HG02763 (cell line): ENCODE measurements around the gene ABHD12.

ENCODE experiments used
- ATAC-seq: cut with Tn5 transposase; IDR thresholded peaks from one replicate; pipeline ENCODE4 v1.9.1; 2021; ENCODE audit warnings: mild to moderate bottlenecking, moderate library complexity; ENCODE audit not compliant: unreplicated experiment

ABHD12 gene

DNA sequence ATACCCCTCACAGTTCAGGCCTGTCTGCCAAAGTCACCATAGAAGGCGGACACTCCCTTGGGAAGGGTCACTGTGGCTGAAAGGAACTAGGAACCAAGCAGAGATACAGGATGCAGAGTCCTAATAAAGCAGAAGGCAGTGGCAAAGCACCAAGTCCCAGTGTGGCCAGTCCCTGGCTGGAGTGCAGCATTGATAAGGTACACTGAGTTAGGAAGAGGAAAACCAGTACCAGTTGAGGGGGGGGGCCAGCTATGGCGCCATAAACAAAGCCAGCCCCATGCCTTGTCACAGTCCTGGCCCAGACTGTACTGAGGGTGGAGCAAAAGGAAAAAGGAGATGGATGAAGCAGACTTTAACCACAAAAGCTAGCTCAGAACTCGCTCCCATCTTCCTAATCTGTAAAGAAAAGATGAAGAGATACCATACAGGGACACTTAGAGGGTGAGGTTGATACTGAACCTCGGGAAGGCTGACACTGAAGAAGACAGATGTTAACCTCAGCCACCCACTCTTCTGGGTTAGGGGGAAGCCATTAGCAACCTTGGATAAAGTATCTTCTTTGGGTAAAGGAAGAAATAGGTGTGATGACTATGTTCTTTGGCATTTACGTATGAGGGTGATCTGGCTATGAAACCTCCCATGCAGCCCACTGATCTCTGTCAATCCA lies 7.8 kb downstream of the ABHD12 start:
- no peak for ATAC-seq

DNA sequence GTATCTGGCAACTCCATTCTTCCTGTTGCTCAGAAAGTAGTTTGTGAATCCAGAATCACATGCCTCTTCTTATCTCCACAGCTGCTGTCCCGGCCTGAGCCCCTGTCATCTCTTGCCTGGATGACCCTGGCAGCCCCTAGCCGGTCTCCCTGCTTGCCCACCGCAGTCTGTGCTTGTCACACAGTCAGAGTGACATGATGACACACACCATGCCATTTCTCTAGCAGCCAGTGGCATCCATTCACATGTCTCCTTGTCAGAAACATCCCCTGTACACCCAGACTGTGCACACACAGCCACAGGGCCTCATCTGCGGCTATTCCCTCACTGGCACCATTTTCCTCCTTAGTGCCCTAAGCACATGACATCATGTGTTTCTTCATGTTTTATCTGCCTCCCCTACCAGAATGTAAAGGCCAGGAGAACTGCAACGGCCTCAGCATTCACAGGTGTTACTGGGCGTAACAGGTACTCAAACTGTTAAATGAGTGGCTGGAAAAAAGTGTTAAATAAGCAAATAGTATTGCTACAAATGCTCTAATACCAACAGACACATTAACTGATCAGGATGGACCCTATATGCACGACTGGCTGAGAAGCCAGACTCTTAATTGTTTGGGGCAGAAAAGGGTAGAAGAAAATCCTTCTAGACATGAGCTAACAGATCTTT lies 9.6 kb downstream of the ABHD12 start:
- ATAC-seq: no peak

DNA sequence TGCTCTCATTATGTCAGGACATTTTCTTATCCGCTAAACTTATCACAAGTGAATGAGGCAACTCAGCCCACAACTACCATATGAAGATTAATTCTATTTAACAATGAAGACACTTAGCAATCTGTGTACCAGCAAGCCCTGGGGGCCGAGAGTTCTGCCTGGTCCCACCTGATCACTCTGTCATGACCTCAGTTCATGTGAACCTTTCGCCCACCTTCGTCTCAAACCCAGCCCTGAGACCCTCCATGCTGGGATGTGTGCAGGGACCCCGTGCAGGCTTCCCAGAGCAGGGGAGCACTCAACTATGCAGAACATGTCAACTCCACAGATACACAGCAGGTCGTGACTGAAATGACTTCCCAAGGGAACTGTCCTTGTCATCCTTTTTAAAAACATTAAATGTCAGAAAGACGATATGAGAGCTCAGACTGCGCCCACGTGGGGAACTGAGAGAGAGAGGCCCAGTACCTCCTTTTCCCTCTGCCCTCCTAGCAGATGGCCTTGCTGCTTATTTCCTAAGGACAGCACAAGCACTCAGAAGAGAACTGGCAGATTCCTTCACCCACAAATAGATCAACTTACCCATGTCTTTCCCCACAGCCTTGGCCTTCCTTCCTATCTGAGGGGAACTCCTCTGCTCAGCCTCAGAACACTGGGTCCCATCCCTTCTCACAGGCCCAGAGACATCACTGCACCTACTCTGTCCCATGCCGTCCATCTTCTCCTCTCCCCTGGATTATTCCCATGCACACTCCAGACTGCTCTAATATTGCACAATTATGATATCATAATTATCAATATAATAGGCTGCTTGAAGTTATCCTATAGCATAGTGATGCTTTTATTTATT lies 11.5 kb downstream of the ABHD12 start:
- no peak for ATAC-seq

DNA sequence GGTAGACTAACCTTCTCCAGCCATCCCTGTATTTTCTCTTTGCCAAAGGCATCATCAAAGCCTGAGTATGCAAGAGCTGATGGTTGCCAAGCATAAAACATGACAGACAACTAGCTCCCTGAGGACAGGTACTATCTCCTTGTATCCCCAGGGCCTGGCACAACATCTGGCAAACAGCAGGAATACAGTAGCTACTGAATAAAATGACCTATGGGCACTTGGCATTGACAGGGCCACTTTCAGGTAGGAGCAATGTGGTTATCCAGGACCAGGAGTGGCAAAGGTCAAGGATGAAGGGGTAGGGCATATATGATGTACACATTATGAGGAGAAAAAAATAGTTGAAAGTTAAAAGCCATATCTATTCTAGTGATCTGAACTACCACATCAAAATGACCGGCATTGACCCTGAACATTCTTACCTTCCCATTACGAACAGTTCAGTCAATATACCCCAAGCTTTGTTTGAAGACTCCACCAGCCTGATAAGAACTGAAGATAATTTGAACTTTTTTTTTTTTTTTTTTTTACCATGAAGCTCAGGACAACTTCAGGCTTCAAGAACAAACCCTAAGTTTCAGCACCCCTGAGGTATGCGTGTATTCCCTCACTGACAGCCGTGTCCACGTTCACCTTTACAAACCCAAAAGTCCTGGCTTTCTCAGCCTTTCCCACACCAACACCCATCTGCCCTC lies 12.3 kb downstream of the ABHD12 start:
- ATAC-seq: no peak

DNA sequence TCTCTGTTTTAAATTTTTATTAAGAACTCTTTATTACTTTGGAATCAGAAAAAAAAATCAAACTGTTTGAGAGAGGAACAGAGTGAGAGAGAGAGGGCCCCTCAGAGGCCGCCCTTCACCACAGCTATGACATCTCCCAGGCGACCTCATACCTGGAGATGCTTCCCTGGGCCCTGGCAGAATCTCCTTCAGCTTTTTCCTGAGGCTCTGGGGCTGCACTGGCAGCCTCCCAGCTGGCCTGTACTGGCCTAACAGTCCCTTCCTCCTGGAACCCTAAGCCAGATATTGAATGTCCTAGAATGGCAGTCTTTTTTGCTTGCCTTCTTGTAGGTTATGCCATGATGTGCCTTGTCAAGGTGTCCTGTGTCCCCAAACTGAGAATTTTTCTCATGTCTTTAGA lies 13.7 kb downstream of the ABHD12 start:
- ATAC-seq: no peak

DNA sequence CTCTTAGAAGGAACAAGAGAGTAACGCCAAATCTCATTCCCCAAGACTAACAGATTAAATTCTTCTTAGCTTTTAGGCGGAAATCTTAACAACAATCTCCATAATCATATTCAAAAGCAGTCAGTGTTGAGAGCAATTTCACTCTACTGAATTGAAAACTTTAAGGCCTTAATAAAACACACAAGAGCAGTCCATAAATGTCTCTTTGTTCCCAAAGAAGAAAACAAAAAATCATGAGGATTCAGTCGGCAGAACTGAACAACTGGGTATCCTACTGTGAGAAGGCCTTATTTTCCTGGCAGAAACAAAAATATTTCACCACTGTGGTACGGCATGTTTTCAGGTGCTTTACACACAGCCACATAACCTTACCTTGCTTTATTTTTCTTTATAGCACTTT lies 14.4 kb downstream of the ABHD12 start:
- no peak for ATAC-seq

DNA sequence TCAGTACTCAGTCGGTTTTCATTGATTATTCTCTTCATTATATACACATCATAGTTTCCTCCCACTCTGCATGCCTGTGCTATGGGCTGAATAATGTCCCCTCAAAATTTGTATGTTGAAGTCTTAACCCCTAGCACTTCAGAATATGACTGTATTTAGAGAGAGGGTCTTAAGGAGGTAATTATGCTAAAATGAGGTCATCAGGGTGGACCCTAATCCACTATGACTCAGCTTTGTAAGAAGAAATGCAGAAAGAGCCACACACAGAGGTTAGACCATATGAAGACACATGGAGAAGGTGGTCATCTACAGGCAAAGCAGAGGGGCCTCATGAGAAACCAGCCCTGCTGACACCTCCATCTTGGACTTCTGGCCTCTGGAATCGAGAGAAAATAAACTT lies 15.8 kb downstream of the ABHD12 start:
- ATAC-seq: no peak

DNA sequence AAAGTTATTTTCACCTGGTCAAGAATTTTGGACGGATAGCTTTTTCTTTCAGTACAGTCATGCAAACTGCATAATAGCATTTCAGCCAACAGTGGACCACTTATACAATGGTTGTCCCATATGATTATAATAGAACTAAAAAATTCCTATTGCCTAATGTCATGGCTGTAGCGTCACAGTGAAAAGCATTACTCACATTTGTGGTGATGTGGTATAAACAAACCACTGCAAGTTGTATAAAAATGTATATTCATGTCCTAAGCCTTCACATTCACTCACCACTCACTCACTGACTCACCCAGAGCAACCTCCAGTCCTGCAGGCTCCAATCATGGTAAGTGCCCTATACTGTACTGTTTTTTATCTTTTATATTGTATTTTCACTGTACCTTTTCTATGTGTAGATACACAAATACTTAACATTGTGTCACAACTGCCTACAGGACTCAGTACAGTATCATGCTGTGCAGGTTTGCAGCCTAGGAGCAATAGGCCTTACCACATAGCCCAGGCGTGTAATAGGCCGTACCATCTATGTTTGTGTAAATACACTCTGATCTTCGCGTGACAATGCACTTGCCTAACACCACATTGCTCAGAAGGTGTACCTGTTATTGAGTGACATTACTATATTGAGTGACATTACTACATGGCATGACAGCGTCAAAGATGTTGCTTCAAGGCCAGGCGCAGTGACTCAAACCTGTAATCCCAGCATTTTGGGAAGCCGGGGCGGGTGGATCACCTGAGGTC lies 17.9 kb downstream of the ABHD12 start:
- no peak for ATAC-seq

DNA sequence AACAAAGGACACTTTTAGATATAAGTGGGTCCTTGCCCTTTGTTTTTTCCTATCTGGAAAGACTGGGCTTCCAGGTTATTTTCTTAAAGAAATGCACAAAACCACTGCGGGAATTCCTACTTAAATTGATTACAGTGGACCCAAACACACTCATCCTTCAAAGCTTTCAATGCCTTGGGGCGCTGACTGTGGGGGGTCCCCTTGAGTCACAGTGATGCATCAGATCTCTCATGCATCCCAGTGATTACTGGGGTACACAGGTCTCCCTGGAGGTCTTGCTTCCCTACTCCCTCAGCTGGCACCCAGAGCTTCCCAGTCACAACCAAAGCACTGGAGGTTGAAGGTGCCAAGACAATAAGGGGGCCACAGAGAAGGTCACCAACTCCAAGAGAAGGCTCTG lies 20.7 kb downstream of the ABHD12 start:
- ATAC-seq: no peak

DNA sequence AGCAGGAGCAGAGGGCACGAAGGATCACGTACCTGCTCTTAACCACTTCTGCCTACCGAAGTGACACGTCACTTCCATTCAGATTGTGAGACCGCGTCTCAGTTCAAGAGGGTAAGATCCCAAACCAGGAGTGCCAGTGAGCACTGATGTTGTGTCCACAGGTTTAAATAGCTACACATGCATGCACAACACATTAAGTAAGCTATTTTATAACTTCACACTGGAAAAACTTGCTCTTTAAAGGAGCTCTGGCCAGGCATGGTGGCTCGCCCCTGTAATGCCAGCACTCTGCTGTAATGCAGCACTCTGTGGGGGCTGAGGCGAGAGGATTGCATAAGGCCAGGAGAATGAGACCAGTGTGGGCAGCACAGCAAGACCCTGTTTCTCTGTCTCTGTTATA lies 21.1 kb downstream of the ABHD12 start:
- ATAC-seq: no peak

DNA sequence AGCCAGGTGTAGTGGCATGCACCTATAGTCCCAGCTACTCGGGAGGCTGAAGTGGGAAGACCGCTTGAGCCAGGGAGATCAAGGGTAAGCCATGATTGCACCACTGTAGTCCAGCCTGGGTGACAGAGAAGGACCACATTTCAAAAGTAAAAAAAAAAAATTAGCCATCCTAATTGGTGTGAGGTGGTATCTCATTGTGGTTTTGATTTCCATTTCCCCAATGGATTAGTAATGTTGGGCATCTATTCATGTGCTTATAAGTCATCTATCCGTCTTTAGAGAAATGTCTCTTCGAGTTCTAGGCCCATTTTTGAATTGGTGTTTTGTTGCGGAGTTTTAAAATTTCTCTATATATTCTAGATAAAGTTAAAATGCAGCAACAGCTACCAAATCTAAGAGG lies 21.7 kb downstream of the ABHD12 start:
- ATAC-seq: no peak

DNA sequence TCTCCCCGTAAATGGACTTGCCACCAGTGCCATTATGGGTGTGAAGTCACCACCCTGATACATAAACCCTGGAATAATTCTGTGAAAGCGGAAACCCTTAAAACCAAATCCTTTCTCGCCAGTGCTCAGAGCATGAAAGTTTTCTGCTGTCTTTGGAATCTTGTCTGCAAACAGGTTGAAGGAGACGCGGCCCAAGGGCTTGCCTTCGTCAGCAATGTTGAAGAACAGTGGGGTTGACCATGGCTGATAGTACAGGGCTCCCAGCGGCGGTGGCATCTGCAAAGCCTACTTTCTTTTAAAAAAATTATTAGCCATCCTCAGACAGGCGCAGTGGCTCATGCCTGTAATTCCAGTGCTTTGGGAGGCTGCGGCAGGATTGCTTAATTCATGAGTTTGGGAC lies 22.1 kb downstream of the ABHD12 start:
- no peak for ATAC-seq

DNA sequence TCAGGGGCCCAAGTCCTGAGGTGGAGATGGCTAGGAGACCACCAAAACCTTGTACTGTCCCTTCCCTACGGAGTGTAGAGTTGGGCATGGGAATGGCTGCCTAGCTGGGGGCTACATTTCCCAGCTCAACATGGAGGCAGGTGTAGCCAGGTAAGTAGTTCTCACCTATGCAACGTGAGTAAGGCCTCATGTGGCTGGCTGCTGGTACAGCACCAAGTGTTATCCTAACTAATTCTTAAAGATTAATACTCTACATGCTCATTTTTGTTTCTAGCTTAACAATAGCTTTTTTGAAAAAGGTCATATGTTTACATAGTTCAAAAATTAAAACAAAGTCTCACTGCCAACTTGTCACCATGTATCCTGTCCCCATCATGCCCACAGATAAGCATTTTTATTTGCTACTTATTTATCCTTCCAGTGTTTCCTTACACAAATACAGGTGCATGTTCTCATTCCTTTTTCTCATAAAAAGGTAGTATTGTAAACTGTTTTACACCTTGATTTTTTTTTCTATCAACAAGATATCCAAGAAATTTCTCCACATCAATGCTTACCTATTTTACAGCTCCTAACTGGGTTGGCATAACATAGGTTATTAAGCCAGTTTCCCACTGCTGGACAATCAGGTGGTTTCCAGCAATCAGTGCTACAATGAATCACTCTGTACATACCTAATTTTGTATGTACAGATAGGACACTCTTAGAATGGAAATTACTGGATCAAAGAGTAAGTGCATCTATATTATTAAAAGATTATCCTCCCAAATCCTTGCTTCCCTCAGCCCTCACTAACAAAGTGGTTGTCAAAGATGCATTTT lies 25.5 kb downstream of the ABHD12 start:
- ATAC-seq: no peak

DNA sequence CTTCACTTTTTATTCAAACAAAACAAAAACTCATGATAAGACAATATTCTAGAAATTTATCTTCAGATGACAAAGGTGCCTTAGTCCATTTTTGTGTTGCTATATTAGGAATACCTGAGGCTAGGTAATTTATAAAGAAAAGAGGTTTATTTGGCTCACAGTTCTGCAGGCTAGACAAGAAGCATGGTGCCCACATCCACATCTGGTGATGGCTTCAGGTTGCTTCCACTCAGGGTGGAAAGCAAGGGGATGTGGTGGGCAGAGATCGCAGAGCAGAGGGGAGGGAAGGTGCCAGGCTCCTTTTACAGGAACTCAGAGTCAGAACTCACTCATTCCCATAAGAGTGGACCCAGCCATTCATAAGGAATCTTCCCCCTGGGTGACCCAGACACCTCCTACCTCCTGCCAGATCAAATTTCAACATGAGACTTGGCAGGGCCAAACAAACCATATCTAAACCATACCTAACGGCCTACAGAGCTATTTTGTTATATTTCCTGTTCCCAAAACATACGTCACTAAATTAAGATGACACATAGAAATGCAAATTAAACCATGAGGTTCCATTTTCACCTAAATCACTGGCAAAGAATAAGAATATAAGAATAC lies 26.4 kb downstream of the ABHD12 start:
- no peak for ATAC-seq

DNA sequence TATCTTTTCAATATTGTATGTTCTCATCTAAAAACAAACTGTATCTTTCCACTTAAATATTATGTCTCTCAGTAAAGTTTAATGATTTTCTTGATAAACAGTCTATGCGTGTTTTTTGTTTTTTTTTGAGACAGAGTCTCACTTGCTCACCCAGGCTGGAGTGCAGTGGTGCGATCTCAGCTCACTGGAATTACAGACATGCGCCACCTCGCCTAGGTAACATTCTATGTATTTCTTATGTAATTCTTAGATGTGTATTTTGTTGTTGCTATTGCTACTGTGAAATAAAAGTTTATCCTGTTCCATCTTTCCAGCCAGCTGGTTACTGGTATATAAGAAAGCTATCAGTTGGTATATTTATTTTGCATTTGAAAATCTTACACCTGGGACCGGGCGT lies 29.4 kb downstream of the ABHD12 start:
- ATAC-seq: no peak

DNA sequence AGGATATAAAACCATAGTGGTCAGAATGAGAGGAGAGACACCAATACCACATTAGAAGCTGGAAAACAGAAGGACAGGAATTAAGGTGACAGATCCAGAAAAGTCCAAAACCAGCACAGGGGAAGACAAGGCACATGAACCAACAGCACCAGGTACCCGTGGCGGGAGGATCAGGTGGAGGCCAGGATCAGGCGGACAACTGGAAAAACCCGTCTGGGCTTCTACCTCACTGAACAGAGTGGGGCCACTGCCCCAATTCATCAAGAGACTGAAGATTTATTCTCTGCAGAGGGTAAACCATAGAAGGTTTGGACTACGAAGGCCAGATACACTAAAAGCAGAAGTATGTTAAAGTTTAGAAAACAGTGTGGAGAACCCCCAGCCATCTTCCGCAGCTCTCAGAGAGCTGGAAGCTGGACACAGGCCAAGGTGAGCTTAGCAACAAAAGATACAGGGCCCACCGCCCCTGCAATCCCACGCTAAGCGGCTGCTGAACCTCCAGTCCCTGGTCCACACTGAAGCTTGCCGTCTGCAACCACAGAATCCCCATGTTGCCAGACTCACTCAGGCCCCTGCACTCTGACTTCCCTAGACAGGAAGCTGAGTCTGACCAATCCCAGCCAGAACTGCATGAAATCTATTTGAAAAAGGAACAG lies 29.9 kb downstream of the ABHD12 start:
- ATAC-seq: no peak

DNA sequence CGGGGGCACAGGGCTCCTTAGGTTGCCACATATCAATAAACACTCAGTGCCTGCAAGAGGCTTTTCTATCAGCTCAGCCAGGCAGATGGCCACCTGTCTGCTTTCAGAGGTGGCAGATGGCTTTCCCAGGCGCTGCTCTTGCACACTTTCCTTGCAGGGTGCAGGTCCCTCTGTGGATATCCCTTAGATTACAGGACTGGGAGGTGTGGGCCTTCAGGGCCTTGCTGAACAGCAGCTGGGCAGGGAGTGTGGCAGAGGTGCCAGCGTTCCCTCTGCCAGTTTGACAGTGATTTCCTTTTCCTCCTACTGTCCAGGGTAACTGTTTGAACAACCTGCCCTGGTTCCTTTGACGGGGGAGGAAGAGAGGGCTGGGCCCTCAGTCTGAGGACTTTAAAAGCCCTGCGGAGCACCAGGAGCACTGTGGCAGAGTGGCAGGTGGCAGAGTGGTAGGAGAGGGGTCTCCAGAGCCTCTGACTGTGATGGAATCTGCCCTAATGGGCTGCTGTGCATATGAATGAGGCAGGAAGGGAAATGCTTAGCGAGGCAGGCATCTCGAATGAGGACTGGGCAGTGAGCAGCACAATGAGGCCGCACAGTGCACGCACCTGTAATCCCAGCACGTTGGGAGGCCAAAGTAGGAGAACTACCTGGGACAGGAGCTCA lies 34.2 kb downstream of the ABHD12 start:
- no peak for ATAC-seq

DNA sequence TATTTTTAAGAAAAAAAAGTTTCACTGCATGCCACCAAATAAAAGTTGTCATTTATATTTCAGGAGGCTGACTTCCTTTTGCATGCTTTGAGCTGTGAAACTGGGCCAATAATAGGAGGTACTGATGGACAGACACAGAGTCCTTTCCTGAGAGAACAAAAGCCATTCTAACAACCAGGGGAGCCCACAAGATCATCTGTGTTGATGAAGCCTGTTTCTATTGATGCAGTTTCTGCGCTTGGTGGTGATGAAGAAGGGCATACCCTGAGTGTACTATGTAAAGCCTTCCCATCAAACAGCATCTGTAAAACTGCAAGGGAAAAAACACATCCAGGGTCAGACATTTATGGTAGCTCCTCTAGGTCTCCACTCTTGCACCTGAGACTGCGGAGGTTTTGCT lies 34.8 kb downstream of the ABHD12 start:
- ATAC-seq: no peak
